DOHH2 (cell line): ENCODE data around the gene IER3.

Experiments
- EZH2phosphoT487 ChIP-seq: fragments of 200-600 bp; sonication (generic); IDR thresholded peaks from 2 replicates; pipeline ENCODE4 v1.6.1; 2017; ENCODE audit warnings: borderline replicate concordance, mild to moderate bottlenecking, antibody characterized with exemption, low read length, moderate library complexity, mixed read lengths
- TF ChIP-seq, protein P1 (sequence below): fragments of 200-600 bp; sonication (generic); IDR thresholded peaks from one replicate; pipeline ENCODE4 v1.5.1; 2014; ENCODE audit warnings: antibody characterized with exemption, mild to moderate bottlenecking, low read depth, low read length; ENCODE audit not compliant: poor library complexity, severe bottlenecking

DNA sequence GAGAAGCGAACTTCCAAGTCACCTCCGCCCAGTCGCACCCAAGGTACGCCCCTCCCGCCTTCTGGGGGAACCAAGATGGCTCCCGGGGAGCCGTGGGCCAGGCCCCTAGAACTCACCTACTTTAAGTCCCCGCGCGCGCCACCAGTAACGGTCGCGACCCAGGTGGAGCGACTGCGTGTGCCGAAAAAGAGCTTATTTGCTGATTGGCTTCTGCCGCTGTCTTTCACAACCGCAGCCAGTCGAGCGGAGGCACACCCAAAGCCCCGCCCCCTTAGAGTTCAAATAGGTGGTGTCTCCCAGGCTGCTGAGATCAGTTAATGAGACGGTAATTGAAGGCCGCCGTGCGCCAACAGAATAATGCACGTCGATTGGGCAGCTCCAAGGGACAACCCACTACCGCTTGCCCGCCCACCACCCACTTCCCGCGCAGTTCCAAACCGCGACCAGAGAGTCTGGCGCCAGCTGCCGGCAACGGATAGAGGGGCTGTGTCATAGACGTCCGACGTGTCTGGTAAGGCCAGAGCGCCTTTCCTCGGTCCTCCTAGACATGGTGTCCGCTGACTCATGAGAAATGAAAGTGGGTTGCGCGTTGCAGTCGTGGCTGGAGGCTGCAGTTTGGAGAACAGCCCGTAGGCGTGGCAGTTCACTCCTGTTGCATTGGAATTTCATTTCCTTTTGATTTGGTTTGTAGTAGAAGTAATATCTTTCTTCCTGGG lies 27.1 kb downstream of the IER3 start, which contains the start of gene MDC1:
- TF ChIP-seq, protein P1, sequence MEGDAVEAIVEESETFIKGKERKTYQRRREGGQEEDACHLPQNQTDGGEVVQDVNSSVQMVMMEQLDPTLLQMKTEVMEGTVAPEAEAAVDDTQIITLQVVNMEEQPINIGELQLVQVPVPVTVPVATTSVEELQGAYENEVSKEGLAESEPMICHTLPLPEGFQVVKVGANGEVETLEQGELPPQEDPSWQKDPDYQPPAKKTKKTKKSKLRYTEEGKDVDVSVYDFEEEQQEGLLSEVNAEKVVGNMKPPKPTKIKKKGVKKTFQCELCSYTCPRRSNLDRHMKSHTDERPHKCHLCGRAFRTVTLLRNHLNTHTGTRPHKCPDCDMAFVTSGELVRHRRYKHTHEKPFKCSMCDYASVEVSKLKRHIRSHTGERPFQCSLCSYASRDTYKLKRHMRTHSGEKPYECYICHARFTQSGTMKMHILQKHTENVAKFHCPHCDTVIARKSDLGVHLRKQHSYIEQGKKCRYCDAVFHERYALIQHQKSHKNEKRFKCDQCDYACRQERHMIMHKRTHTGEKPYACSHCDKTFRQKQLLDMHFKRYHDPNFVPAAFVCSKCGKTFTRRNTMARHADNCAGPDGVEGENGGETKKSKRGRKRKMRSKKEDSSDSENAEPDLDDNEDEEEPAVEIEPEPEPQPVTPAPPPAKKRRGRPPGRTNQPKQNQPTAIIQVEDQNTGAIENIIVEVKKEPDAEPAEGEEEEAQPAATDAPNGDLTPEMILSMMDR, result no peak
- no peak for TF ChIP-seq EZH2phosphoT487
